Measurements from ENCODE around the gene SMG6. TPM values are rescaled to one million over a fixed set of nuclear protein-coding genes. Genes with fewer than 3 reads are reported as not detected.
A peak's percentile ranks its signal among the peaks of the same experiment; 100 is the strongest.

Gene SMG6
- total and polyA plus RNA-seq, 2 of the 8 experiments (the other 6 are each of a cell fraction or from before 2014, with no cell fraction given), result 18.5 to 25.2 TPM

- no peak overlapping the region for H2BK12ac ChIP-seq (ENCODE audit: low read depth, low read length)
- FAIRE-seq (no peak), DNase-seq (ENCODE audit: low read depth in 1 of 2, low spot score in 2 of 2) (no peak)
- no peak overlapping the region for H3K14ac ChIP-seq (ENCODE audit: insufficient read length)
- TF ChIP-seq JUND (IDR thresholded peaks at IDR 0.05; ENCODE audit: low read length), result no peak
- TF ChIP-seq KDM5A (IDR thresholded peaks at IDR 0.05; ENCODE audit: low read length), result no peak
- no peak for TF ChIP-seq RBBP5 (IDR thresholded peaks at IDR 0.05; ENCODE audit: borderline replicate concordance, low read depth, low read length)
- TF ChIP-seq RXRA (IDR thresholded peaks at IDR 0.05; ENCODE audit: insufficient read depth, low read depth, low read length), result no peak
- TF ChIP-seq CHD2 (IDR thresholded peaks at IDR 0.05; ENCODE audit: low read length), result no peak
- TF ChIP-seq BACH1 (IDR thresholded peaks at IDR 0.05; ENCODE audit: low read length), result no peak
- TF ChIP-seq PHF8 (conservative IDR thresholded peaks at IDR 0.05; ENCODE audit: low read depth, low read length), result no peak
- no peak for TF ChIP-seq SAP30 (IDR thresholded peaks at IDR 0.05; ENCODE audit: insufficient read depth, insufficient replicate concordance, low read length)
- H2BK20ac ChIP-seq (ENCODE audit: low read length), result no peak overlapping the region
- no peak overlapping the region for H2BK120ac ChIP-seq (replicated peaks; ENCODE audit: low read depth, low read length)
- H3K23me2 ChIP-seq (ENCODE audit: low read depth, low read length), result no peaks in the 10 kb centered on the region
- H2BK5ac ChIP-seq (ENCODE audit: low read depth, low read length), result no peak overlapping the region
- H3K23ac ChIP-seq (ENCODE audit: insufficient read length), result no peak overlapping the region
- H2BK15ac ChIP-seq (ENCODE audit: low read length), result no peak overlapping the region
- H3K27me3 ChIP-seq (replicated peaks in 1 of 4; ENCODE audit: control insufficient read depth in 3 of 4, extremely low read depth in 1 of 4, insufficient read depth in 3 of 4, low read length in 3 of 4), result no peaks in the 10 kb centered on the region
- ChIA-PET POLR2A (ENCODE audit: partially characterized antibody) (interaction anchor here (1.4 to 1.9 kb wide), 2 partner anchors 9 to 177 kb away, joined by 4 read pairs; no protein-coding TSS in a partner anchor), CTCF (ENCODE audit: partially characterized antibody) (interaction anchor here (1.0 to 11.7 kb wide), 14 partner anchors 11 to 220 kb away, joined by 3 to 122 read pairs (median 4); partner anchors contain the start of gene HIC1)
- no peaks in the 10 kb centered on the region for H3K9me3 ChIP-seq (ENCODE audit: insufficient read depth in 2 of 2, low read depth in 1 of 2, low read length in 1 of 2)
- H3K79me1 ChIP-seq (ENCODE audit: low read depth, low read length), result no peaks in the 10 kb centered on the region
- H3K36me3 ChIP-seq (ENCODE audit: control insufficient read depth in 2 of 4, insufficient read depth in 4 of 4, low read length in 3 of 4), result peaks cover 0 to 4% (median 0%) of the 10 kb centered on the region in 4 experiments; a peak in 1 of 8 replicates
- H3K56ac ChIP-seq (replicated peaks; ENCODE audit: insufficient read length, low read depth, low read length), result no peak overlapping the region
- H4K5ac ChIP-seq (ENCODE audit: insufficient read length, low read depth, low read length), result no peak overlapping the region
- no peak overlapping the region for H3K4ac ChIP-seq (replicated peaks; ENCODE audit: insufficient read length, low read depth, low read length)
- 87% methylated on average over 3 of the region's 6 CpGs; no CpG with 5 or more reads in 1 of the 2 experiments for WGBS, 2 experiments (ENCODE audit: extremely low coverage in 1 of 2, insufficient coverage in 1 of 2, insufficient read length in 1 of 2, insufficient replicate concordance in 2 of 2, low coverage in 1 of 2, low lambda C conversion rate in 2 of 2, missing lambda C conversion rate in 1 of 2)
- no peaks in the 10 kb centered on the region for H3K79me2 ChIP-seq (ENCODE audit: control insufficient read depth in 1 of 2, insufficient read depth in 2 of 2, low read length in 2 of 2)
- no peak overlapping the region for H3K27ac ChIP-seq (ENCODE audit: low read depth, low read length)
- peaks cover 5 to 9% of the 10 kb centered on the region in 2 experiments for H4K20me1 ChIP-seq (replicated peaks in 1 of 2; ENCODE audit: control insufficient read depth in 1 of 2, insufficient read depth in 2 of 2, low read length in 2 of 2)
- H3K4me3 ChIP-seq (ENCODE audit: extremely low read depth in 1 of 4, insufficient read depth in 2 of 4, low read depth in 3 of 4, low read length in 4 of 4), result no peak overlapping the region
- H3K9ac ChIP-seq (replicated peaks in 1 of 4; ENCODE audit: extremely low read depth in 1 of 4, low read depth in 3 of 4, low read length in 3 of 4), result no peak overlapping the region
- H4K8ac ChIP-seq (ENCODE audit: extremely low read depth, insufficient read depth, low read length), result peak overlapping the region; percentile 71
- no peak overlapping the region for H3K18ac ChIP-seq (ENCODE audit: extremely low read depth, low read length)
- peaks cover 0 to 14% (median 7%) of the 10 kb centered on the region in 4 experiments; a peak in 6 of 7 replicates for H3K4me1 ChIP-seq (replicated peaks in 1 of 4; ENCODE audit: control insufficient read depth in 3 of 4, insufficient read depth in 4 of 4, low read length in 3 of 4)
- no peak overlapping the region for H2AK5ac ChIP-seq (ENCODE audit: low read depth, low read length)
- no peak overlapping the region for H4K91ac ChIP-seq (replicated peaks; ENCODE audit: insufficient read length, low read length)
- H3K4me2 ChIP-seq (ENCODE audit: insufficient read depth in 1 of 2, low read depth in 2 of 2, low read length in 2 of 2), result no peak overlapping the region
- H2AFZ ChIP-seq (ENCODE audit: low read length), result no peak overlapping the region
Measured at GRCh38 chr17:2068031-2068518, 235.5 kb downstream of the SMG6 start.
